HepG2 (cell line): ENCODE results near the gene USB1. TPM values are rescaled to one million over a fixed set of nuclear protein-coding genes. Genes with fewer than 3 reads are reported as not detected.
A peak's percentile ranks its signal among the peaks of the same experiment; 100 is the strongest.

Experiments
- PPARG ChIP-seq: conservative IDR thresholded peaks from 2 replicates; pipeline ENCODE4 v1.6.1; 2016; ENCODE audit warnings: missing biosample characterization, missing genetic modification reagents
- RBM22 ChIP-seq: fragments of 200-400 bp; formaldehyde crosslinking; optimal IDR thresholded peaks from 2 replicates; pipeline ENCODE3; 2017; ENCODE audit warnings: mild to moderate bottlenecking, low read length, moderate library complexity
- ZNF550 ChIP-seq: sonication (generic); formaldehyde crosslinking; IDR thresholded peaks from 2 replicates; pipeline ENCODE4 v1.4.0; 2020; ENCODE audit warnings: mild to moderate bottlenecking, missing genetic modification reagents, borderline replicate concordance
- ZSCAN31 ChIP-seq: sonication (generic); formaldehyde crosslinking; IDR thresholded peaks from 2 replicates; pipeline ENCODE4 v1.5.0; 2020; ENCODE audit warnings: low read depth, mild to moderate bottlenecking, missing genetic modification reagents
- polyA plus RNA-seq, 8 experiments: library from polyadenylated mRNA; depleted of rRNA in 3 of 8; stranded (reverse) in 7 of 8; unstranded in 1 of 8; fragments of >200 nt; fragmentation: Illumina TruSeq in 4 of 8; extraction: Trizol in 4 of 8; gene quantifications; 2 replicates each; pipeline versions ENCODE4 v1.2.1 to v1.2.3, GENCODE V29; 2011 to 2016; ENCODE audit warnings: low read depth in 4 of 8, missing spikeins in 1 of 8, mixed read lengths in 1 of 8; ENCODE audit not compliant: insufficient read depth in 1 of 8
- total RNA-seq, 5 experiments: library from RNA; depleted of rRNA; stranded (reverse); fragments of >200 nt; fragmentation: Illumina TruSeq; extraction: Trizol; gene quantifications; 2 replicates each; pipeline ENCODE4 v1.2.3, GENCODE V29; 2016; ENCODE audit warnings: low read depth in 1 of 5
- TF ChIP-seq, protein P1 (sequence below): sonication (generic); formaldehyde crosslinking; IDR thresholded peaks from 2 replicates; pipeline ENCODE4 v1.9.0; 2021; ENCODE audit warnings: mild to moderate bottlenecking, missing genetic modification reagents
- TF ChIP-seq, protein P2 (sequence below): sonication (generic); formaldehyde crosslinking; IDR thresholded peaks from 2 replicates; pipeline ENCODE4 v1.9.0; 2022; ENCODE audit warnings: missing genetic modification reagents, mild to moderate bottlenecking, borderline replicate concordance
- TF ChIP-seq, protein P3 (sequence below): sonication (generic); formaldehyde crosslinking; IDR thresholded peaks from 2 replicates; pipeline ENCODE4 v1.9.0; 2021; ENCODE audit warnings: missing genetic modification reagents, borderline replicate concordance
- TF ChIP-seq, protein P4 (sequence below), 2 experiments: sonication (generic) in 1 of 2; formaldehyde crosslinking in 1 of 2; IDR thresholded peaks; 2 replicates each; pipeline versions ENCODE4 v1.6.1 to v1.9.0; 2014 to 2022; ENCODE audit warnings: antibody characterized with exemption in 1 of 2, borderline replicate concordance in 1 of 2, inconsistent platforms in 1 of 2, low read depth in 1 of 2, missing genetic modification reagents in 1 of 2

Gene USB1
- total and polyA plus RNA-seq, 2 of the 13 experiments (the other 11 are each of a cell fraction or from before 2014, with no cell fraction given): 16.7 to 65.4 TPM

DNA sequence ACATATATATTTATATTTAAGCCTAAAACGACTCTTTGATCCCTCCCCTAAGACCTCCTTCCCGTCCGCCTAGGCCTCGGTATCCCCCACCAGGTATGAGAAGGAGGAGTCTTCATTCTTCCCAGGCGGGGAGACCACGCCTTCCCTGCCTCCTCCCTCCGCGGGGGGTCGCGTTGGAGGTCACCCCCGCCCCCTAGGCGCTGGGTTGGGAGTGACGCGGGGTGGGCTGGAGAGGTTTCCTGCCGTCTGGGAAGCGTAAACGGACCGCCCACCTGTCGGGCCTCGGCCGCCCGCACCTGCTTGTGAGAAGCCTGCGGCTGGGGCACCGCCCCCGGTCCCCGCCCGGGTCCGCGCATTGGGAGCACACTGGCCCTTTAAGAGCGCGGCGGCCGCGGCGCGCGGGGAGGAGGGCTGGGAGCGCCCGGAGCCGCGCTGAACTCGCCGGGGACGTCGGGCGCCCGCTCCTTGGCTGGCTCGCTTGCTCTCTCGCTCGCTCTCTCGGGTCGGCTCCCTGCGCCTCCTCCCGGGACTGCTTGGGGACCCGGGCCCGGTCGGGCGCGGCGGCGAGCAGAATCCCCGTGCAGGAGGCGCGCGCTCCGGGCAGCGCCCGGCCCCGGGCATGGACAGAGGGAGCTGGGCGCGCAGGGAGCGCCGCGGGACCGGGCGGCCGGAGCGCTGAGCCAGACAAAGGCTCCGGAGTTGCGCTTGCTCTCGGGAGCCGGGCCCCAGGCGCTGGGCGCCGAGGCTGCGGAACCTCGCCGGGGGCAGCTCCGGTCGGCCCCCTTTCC, 24.3 kb downstream of the USB1 start, which contains the start of gene MMP15 (continued):
- TF ChIP-seq, protein P1, sequence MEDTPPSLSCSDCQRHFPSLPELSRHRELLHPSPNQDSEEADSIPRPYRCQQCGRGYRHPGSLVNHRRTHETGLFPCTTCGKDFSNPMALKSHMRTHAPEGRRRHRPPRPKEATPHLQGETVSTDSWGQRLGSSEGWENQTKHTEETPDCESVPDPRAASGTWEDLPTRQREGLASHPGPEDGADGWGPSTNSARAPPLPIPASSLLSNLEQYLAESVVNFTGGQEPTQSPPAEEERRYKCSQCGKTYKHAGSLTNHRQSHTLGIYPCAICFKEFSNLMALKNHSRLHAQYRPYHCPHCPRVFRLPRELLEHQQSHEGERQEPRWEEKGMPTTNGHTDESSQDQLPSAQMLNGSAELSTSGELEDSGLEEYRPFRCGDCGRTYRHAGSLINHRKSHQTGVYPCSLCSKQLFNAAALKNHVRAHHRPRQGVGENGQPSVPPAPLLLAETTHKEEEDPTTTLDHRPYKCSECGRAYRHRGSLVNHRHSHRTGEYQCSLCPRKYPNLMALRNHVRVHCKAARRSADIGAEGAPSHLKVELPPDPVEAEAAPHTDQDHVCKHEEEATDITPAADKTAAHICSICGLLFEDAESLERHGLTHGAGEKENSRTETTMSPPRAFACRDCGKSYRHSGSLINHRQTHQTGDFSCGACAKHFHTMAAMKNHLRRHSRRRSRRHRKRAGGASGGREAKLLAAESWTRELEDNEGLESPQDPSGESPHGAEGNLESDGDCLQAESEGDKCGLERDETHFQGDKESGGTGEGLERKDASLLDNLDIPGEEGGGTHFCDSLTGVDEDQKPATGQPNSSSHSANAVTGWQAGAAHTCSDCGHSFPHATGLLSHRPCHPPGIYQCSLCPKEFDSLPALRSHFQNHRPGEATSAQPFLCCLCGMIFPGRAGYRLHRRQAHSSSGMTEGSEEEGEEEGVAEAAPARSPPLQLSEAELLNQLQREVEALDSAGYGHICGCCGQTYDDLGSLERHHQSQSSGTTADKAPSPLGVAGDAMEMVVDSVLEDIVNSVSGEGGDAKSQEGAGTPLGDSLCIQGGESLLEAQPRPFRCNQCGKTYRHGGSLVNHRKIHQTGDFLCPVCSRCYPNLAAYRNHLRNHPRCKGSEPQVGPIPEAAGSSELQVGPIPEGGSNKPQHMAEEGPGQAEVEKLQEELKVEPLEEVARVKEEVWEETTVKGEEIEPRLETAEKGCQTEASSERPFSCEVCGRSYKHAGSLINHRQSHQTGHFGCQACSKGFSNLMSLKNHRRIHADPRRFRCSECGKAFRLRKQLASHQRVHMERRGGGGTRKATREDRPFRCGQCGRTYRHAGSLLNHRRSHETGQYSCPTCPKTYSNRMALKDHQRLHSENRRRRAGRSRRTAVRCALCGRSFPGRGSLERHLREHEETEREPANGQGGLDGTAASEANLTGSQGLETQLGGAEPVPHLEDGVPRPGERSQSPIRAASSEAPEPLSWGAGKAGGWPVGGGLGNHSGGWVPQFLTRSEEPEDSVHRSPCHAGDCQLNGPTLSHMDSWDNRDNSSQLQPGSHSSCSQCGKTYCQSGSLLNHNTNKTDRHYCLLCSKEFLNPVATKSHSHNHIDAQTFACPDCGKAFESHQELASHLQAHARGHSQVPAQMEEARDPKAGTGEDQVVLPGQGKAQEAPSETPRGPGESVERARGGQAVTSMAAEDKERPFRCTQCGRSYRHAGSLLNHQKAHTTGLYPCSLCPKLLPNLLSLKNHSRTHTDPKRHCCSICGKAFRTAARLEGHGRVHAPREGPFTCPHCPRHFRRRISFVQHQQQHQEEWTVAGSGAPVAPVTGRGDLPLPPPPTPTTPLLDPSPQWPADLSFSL (CRISPR knock-in tag): no peak
- TF ChIP-seq, protein P2, sequence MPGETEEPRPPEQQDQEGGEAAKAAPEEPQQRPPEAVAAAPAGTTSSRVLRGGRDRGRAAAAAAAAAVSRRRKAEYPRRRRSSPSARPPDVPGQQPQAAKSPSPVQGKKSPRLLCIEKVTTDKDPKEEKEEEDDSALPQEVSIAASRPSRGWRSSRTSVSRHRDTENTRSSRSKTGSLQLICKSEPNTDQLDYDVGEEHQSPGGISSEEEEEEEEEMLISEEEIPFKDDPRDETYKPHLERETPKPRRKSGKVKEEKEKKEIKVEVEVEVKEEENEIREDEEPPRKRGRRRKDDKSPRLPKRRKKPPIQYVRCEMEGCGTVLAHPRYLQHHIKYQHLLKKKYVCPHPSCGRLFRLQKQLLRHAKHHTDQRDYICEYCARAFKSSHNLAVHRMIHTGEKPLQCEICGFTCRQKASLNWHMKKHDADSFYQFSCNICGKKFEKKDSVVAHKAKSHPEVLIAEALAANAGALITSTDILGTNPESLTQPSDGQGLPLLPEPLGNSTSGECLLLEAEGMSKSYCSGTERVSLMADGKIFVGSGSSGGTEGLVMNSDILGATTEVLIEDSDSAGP (CRISPR knock-in tag): peak; percentile 99
- TF ChIP-seq ZNF550: 0 out of 2 replicates have a peak, but pooled peaks have one; percentile 79
- TF ChIP-seq, protein P3, sequence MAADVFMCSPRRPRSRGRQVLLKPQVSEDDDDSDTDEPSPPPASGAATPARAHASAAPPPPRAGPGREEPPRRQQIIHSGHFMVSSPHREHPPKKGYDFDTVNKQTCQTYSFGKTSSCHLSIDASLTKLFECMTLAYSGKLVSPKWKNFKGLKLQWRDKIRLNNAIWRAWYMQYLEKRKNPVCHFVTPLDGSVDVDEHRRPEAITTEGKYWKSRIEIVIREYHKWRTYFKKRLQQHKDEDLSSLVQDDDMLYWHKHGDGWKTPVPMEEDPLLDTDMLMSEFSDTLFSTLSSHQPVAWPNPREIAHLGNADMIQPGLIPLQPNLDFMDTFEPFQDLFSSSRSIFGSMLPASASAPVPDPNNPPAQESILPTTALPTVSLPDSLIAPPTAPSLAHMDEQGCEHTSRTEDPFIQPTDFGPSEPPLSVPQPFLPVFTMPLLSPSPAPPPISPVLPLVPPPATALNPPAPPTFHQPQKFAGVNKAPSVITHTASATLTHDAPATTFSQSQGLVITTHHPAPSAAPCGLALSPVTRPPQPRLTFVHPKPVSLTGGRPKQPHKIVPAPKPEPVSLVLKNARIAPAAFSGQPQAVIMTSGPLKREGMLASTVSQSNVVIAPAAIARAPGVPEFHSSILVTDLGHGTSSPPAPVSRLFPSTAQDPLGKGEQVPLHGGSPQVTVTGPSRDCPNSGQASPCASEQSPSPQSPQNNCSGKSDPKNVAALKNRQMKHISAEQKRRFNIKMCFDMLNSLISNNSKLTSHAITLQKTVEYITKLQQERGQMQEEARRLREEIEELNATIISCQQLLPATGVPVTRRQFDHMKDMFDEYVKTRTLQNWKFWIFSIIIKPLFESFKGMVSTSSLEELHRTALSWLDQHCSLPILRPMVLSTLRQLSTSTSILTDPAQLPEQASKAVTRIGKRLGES: no peak
- peak; percentile 22 for TF ChIP-seq RBM22
- no peak; the same call in 1 of the 2 replicates for TF ChIP-seq PPARG
- TF ChIP-seq ZSCAN31 (CRISPR knock-in tag): peak; percentile 20; the same call in 1 of the 2 replicates
- TF ChIP-seq, protein P4, sequence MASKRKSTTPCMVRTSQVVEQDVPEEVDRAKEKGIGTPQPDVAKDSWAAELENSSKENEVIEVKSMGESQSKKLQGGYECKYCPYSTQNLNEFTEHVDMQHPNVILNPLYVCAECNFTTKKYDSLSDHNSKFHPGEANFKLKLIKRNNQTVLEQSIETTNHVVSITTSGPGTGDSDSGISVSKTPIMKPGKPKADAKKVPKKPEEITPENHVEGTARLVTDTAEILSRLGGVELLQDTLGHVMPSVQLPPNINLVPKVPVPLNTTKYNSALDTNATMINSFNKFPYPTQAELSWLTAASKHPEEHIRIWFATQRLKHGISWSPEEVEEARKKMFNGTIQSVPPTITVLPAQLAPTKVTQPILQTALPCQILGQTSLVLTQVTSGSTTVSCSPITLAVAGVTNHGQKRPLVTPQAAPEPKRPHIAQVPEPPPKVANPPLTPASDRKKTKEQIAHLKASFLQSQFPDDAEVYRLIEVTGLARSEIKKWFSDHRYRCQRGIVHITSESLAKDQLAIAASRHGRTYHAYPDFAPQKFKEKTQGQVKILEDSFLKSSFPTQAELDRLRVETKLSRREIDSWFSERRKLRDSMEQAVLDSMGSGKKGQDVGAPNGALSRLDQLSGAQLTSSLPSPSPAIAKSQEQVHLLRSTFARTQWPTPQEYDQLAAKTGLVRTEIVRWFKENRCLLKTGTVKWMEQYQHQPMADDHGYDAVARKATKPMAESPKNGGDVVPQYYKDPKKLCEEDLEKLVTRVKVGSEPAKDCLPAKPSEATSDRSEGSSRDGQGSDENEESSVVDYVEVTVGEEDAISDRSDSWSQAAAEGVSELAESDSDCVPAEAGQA (IDR thresholded peaks at IDR 0.05; ENCODE audit: low read depth): peak; percentile 40; the same call in 1 of the 2 replicates
- TF ChIP-seq, protein P4 (CRISPR knock-in tag; IDR thresholded peaks at IDR 0.05; ENCODE audit: borderline replicate concordance): no peak
